Measurements from ENCODE around the gene PGLYRP1.

PGLYRP1 gene

GRCh38 chr19:46031781-46032596, 9.1 kb upstream of the PGLYRP1 start:
- DNase-seq = no peak

- no peak for DNase-seq
Observed at GRCh38 chr19:46030812-46031550, 8.1 kb upstream of the PGLYRP1 start.

GRCh38 chr19:46025835-46026234, 3.0 kb upstream of the PGLYRP1 start:
- DNase-seq = no peak

DNA sequence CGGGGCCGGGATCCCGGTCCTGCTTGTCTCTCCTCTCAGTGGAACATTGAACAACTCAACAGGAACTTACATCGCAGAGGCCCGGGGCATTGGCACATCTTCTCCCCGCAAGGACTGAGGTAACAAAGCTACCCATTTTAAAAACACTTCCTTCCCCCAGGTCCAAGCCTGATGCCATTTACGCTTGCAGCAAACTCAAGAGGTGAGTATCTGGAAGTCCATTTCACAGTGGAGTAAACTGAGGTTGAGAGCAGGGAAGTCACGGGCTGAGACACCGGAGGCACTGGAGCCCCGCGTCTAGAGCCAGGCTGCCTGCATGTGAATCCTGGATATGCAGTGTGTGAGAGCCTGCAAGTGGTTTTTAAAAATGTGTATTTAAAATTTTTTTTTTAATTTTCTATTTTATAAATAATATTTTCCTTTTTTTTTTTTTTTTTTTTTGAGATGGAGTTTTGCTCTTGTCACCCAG, 492 bp upstream of the PGLYRP1 start:
- DNase-seq = no peak

DNA sequence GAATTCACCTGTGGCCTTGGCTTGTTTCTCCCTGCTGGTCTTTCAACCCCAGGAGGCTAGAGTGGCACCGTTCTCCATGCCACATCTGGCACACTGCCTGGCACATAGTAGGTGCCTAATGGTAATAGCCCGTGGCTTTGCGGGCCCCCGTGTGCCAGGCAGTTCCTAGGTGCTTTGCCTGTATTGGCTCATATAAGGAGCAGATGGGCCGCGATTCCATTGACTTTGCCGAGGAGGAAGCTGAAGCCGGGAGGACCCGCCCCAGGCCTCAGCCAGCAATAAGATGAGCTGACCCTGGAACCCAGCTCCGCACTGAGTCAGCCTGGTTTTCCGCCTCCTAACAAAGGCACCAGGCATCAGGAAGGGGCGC, 807 bp downstream of the PGLYRP1 start:
- DNase-seq = no peak

- peak; percentile 11 for DNase-seq
Observed at GRCh38 chr19:46021531-46022041, 1.3 kb downstream of the PGLYRP1 start.

DNA sequence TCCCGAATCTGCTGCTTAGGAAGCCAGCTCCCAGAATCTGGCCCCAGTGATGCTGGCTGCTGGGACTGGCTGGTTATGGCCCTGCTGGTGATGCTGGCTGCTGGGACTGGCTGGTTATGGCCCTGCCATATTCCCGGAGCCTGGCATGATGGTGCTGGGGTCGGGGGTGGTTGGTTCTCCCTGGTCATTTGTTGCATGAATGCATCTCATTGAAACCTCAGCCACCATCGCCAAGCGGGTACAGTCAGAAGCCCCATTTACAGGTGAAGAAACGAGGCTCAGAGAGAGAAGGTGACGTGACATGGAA, 2.1 kb downstream of the PGLYRP1 start:
- no peak for DNase-seq

DNA sequence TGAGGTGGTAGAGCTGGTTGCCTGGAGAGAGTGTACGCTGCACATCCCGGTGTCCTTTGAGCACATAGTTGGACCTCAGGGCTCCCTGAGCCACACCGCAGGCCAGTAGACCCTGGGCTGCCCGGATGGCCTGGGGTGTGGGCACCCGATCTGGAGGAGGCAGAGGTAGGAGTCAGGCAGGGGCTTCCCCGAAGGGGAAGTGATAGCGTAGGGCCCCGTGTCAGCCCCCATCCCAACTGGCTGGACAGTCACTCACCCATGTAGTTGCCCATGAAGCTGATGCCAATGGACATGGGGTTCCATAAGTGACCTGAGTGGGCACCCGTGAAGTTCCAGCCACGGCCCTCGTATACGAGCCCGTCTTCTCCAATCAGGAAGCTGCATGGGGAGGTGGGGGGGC, 3.6 kb downstream of the PGLYRP1 start:
- no peak for DNase-seq

- DNase-seq = no peak
Observed at GRCh38 chr19:46018729-46019251, 4.1 kb downstream of the PGLYRP1 start.

DNA sequence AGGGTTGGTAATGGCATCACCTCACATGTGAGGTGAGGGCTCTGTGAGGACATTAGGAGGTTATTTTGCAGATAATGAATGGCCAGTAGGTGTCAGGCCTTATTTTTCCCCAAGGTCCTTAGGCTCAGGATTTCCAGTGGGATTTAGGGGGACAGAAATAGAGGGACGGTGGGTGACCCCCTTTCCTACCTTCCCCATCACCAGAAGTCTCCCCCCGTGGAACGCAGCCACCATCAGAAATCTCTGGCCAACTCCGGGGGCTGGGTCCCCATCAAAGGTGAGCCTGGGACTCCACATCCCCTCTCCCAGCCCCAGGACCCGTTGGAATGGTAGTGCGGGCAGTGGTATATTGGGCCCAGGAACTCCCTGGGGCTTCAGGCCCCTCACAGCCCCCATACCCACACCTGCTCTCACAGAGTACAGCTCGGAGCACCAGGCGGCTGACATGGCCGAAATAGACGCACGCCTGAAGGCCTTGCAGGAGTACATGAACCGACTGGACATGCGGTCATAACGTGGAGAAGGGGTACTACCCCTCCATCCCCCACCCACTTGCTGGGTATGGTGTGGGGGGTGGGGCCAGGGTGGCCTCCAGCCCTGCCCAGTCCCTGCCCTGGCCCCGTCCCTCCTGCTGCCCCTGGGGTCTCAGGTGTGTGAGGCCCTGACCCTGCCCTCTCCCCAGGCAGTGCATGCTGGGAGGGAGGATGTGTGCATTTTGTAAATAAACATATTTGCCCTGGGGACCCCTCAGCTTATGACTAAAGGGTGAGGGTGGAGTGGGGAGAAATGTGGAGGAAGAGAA, 4.8 kb downstream of the PGLYRP1 start:
- no peak for DNase-seq

DNA sequence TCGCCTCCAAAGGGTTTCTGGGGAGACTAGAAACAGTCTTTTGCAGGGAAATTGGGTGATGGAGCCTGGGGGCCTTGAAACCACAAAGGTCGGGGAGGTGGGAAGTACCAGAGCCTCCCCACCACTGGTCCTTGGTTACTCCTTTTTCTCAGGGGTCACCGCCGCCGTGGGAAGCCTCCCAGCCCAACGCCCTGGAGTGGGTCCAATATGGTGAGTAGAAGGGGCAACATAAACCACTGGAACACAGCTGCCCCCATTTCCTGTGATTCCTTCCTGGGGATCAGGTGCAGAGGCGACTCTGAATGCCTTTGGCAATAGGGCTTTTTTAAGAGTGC, 5.8 kb downstream of the PGLYRP1 start:
- no peak for DNase-seq

- peak; percentile 69 for DNase-seq
Observed at GRCh38 chr19:46016426-46017094, 6.3 kb downstream of the PGLYRP1 start.

DNA sequence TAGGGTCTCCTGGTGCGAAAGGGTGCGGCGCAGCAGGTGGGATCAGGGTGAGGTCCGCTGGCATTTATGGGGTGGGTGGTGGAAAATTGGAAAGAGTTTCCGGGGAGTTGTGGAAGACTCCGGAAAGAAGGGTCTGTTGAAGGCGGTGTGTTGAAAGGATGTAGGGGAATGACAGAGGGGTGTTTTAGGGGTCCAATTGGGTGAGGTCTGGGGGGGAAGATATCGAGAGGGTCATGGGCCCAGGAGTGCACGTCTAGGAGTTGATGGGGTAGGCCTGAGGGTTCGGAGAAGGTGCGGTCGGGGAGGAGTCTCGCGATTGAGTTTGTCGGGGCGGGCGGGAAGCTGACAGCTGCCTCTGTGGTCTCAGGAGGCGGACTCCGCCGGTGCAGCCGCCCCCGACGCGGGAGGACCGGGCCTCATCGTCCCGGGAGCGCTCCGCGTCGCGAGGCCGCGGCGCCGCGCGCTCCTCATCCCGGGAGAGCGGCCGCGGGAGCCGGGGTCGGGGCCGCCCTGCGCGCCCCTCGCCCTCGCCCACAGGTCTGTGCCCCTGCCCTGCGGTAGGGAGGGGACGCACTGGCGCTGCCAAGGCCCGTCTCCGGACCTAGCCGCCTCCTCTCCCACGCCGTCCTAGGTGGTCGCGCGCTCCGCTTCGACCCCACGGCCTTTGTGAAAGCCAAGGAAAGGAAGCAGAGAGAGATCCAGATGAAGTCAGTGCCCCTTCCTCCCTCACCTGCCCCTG, 7.0 kb downstream of the PGLYRP1 start:
- peak; percentile 6 for DNase-seq

DNA sequence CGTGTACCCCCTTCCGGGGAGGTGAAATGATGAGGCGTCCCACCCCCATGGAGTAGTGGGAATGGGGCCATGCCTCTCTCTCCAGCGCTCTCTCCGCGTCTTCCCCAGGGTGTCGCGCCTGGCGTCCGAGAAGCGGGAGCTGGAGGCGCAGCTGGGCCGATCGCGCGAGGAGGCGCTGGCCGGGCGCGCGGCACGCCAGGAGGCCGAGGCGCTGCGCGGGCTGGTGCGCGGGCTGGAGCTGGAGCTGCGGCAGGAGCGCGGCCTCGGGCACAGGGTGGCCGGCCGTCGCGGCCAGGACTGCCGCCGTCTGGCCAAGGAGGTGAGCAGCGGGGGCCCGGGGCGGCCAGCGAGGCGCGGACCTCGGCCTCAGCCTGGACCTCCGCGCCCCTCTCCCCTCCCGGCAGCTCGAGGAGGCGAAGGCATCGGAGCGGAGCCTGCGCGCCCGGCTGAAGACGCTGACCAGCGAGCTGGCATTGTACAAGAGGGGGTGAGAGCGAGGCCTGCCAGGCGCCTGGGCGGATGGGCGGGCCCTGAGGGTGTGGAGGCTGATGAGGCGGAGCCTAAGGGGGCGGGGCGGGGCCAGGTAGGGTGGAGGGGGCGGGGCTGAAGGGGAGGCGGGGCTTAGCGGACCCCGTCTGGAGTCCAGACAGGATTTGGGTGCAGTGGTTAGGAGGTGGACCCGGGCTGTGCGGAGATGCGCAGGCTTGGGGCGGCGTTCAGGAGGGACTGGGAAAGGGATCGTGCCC, 7.7 kb downstream of the PGLYRP1 start:
- DNase-seq = peak; percentile 87

DNA sequence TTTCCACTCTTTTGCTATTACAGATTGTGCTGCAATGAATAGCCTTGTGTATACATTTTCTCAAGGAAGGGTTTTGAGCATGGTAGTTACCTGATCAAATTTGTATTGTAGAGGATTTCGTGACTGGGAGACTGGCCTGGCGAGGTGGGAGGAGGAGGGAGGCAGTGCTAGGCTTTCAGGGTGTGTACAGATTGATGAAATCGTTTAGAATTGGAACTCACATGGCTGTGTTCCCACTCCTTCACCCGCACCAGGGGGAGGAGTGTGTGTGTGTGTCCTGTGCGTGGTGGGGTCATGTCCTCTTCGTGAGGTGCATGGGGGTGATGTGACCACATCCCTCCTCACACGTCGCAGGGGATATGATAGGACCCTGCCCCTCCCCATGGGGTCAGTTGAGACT, 8.3 kb downstream of the PGLYRP1 start:
- DNase-seq = no peak

DNA sequence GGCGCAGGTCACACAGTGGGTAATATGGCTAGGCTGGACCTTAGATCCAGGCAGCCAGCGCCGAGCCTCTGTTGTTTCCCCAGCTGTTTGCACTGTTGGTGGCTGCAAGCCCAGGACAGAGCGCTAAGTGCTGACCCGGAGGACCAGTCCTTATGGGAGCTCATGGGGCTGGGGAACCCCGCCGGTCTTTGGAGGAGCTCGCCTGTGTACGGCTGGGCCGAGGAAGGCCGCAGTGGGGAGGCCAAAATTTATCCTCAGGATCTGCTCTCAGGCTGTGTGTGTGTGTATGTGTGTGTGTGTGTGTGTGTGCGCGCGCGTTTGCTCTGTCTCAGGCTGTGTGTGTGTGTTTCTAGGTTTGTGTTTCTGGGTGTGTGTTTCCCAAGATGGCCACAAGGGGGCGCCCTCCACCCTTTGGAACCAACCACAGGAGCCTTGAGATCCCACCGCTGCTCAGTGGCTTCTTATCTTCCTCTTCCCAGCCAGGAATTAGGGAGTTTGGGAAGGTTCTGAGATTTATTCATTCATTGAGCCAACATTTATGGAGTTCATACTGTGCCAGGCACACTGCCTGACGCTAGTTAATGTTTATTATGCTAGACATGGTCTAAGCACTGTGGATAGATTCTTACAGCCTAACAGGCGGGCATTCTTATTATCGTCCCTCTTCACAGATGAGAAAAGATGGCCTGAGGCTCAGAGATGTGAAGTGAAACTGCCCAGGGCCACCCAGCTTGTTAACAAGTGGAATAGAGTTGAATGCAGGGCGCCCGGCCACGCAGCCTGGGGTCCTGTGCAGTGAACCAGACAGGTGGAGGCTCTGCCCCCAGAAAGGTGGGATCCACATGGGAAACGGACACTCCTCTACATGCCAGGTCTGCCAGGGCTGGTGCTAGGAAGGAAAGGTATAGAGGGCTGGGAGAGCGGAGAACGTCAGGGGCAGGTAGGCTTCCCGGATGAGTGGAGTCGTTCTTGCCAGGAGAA, 13.0 kb downstream of the PGLYRP1 start:
- peak; percentile 12 for DNase-seq

DNA sequence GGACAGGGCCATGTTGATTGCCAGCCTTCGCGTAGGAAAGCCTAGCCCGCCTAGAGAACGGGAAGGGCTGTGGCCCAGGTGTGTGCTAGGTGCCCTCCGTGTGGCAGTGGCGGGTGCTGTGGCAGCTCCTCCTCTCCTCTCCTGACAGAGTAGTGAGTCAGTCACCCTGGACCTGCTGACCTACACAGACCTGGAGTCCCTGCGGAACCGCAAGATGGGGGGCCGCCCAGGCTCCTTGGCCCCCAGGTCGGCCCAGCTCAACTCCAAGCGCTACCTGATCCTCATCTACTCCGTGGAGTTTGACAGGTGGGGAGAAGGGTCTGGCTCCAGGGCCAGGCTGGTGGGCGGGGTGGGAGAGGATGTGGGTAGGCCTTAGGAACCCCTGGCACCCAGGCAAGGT, 16.4 kb downstream of the PGLYRP1 start:
- no peak for DNase-seq

GRCh38 chr19:46002678-46003275, 20.1 kb downstream of the PGLYRP1 start:
- DNase-seq = no peak

GRCh38 chr19:46000491-46001246, 22.2 kb downstream of the PGLYRP1 start:
- DNase-seq = peak; percentile 65

All from COR-L47 (cell line).